Neural progenitor cell (in vitro differentiated cells): ENCODE results near the gene ZBP1. TPM values are rescaled to one million over a fixed set of nuclear protein-coding genes. Genes with fewer than 3 reads are reported as not detected.

Experiments
- DNase-seq: peaks from one replicate; pipeline ENCODE4 v3.0.0-alpha.2; 2016; ENCODE audit warnings: low spot score
- H2AFZ ChIP-seq: fragments of 200-600 bp; sonication (generic); replicated peaks from 2 replicates; pipeline ENCODE4 v1.6.1; 2016; ENCODE audit warnings: antibody characterized with exemption
- H3F3A ChIP-seq: fragments of 200-600 bp; sonication (generic); 2 replicates; pipeline ENCODE4 v1.6.1; 2016; ENCODE audit warnings: antibody characterized with exemption, low read depth
- H3K27ac ChIP-seq: fragments of 200-600 bp; sonication (generic); 2 replicates; pipeline ENCODE4 v1.5.1; 2016; ENCODE audit warnings: mild to moderate bottlenecking
- H3K27me3 ChIP-seq: fragments of 200-600 bp; sonication (generic); 2 replicates; pipeline ENCODE4 v1.6.1; 2016; ENCODE audit warnings: mild to moderate bottlenecking, moderate library complexity
- H3K36me3 ChIP-seq: fragments of 200-600 bp; sonication (generic); 2 replicates; pipeline ENCODE4 v1.5.1; 2016
- H3K4me1 ChIP-seq: fragments of 200-600 bp; sonication (generic); 2 replicates; pipeline ENCODE4 v1.6.1; 2016; ENCODE audit warnings: mixed run types
- H3K4me2 ChIP-seq: fragments of 200-600 bp; sonication (generic); 2 replicates; pipeline ENCODE4 v1.6.1; 2016
- H3K4me3 ChIP-seq: fragments of 200-600 bp; sonication (generic); 2 replicates; pipeline ENCODE4 v1.5.1; 2016
- H3K79me2 ChIP-seq: fragments of 200-600 bp; sonication (generic); 2 replicates; pipeline ENCODE4 v1.6.1; 2016; ENCODE audit warnings: low read depth
- H3K9ac ChIP-seq: fragments of 200-600 bp; sonication (generic); 2 replicates; pipeline ENCODE4 v1.6.1; 2016
- H3K9me3 ChIP-seq: fragments of 200-600 bp; sonication (generic); 2 replicates; pipeline ENCODE4 v1.5.1; 2016; ENCODE audit warnings: low read depth
- H4K20me1 ChIP-seq: fragments of 200-600 bp; sonication (generic); 2 replicates; pipeline ENCODE4 v1.6.1; 2016; ENCODE audit warnings: low read depth
- H3K27ac Mint-ChIP-seq: 3 replicates; pipeline ENCODE4 v1.8.0; 2021; ENCODE audit warnings: mixed read lengths
- H3K27me3 Mint-ChIP-seq: 2 replicates; pipeline ENCODE4 v1.8.0; 2022; ENCODE audit warnings: low read depth, mild to moderate bottlenecking, inconsistent platforms, moderate library complexity, mixed read lengths; ENCODE audit not compliant: insufficient read depth
- H3K36me3 Mint-ChIP-seq: 3 replicates; pipeline ENCODE4 v1.8.0; 2021; ENCODE audit warnings: mixed read lengths
- H3K4me1 Mint-ChIP-seq: 3 replicates; pipeline ENCODE4 v1.8.0; 2021; ENCODE audit warnings: mixed read lengths
- H3K4me3 Mint-ChIP-seq: 3 replicates; pipeline ENCODE4 v1.8.0; 2021; ENCODE audit warnings: mild to moderate bottlenecking, moderate library complexity, mixed read lengths
- H3K9me3 Mint-ChIP-seq: 3 replicates; pipeline ENCODE4 v1.8.0; 2020; ENCODE audit warnings: mixed read lengths
- EZH2 ChIP-seq: fragments of 200-600 bp; sonication (generic); IDR thresholded peaks from 2 replicates; pipeline ENCODE4 v1.6.1; 2017; ENCODE audit warnings: antibody characterized with exemption, mild to moderate bottlenecking, moderate library complexity
- EZH2phosphoT487 ChIP-seq: fragments of 200-600 bp; sonication (generic); IDR thresholded peaks from 2 replicates; pipeline ENCODE4 v1.6.1; 2017; ENCODE audit warnings: antibody characterized with exemption
- total RNA-seq: library from RNA; depleted of rRNA; stranded (reverse); fragments of >200 nt; gene quantifications from 2 replicates; pipeline ENCODE4 v1.2.3, GENCODE V29; 2015; ENCODE audit warnings: low replicate concordance
- TF ChIP-seq, protein P1 (sequence below): fragments of 200-600 bp; sonication (generic); IDR thresholded peaks from 2 replicates; pipeline ENCODE4 v1.5.1; 2017; ENCODE audit warnings: antibody characterized with exemption, mild to moderate bottlenecking

Gene ZBP1
- total RNA-seq, 1 donor from 2014 or later, result not detected

DNA sequence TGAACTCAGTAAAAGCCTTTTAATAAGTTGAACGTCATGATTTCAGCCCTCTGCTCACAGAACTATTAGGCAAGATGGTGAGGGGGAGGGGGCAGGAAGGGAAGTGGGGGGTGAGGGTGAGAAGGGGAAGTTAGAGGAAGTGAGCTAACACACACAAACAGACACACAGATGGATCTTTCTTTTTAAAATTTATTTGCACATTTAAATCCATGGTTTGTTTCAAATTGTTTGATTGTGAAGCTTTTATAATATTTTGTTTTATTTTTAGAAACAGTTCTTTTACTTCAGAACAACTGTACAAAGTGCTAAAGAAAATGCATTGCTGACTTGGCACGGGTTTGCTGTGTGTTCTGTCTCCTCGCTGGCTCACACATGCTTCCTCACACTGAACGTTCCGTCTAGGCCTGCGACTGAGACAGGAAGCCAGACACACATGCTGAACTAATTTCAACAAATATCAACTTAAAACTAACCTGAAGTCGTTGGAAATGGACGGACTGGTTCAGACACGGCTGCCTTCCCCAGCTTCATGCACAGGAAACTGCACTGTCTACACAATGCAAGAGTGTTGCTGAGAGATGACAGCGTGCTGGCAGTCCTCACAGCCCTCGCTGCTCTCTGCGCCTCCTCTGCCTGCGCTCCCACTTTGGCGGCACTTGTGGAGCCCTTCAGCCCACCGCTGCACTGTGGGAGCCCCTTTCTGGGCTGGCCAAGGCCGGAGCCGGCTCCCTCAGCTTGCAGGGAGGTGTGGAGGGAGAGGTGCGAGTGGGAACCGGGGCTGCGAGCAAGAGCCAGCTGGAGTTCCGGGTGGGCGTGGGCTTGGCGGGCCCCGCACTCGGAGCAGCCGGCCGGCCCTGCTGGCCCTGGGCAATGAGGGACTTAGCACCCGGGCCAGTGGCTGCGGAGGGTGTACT lies 8.1 kb upstream of the ZBP1 start:
- Histone ChIP-seq H2AFZ (no peak overlapping the region), H3F3A (no peaks in the 10 kb centered on the region), H3K36me3 (no peaks in the 10 kb centered on the region), H4K20me1 (no peaks in the 10 kb centered on the region), H3K27me3 (no peaks in the 10 kb centered on the region), H3K4me1 (no peaks in the 10 kb centered on the region), H3K9ac (no peak overlapping the region), H3K79me2 (no peaks in the 10 kb centered on the region), H3K9me3 (no peaks in the 10 kb centered on the region), H3K4me3 (no peak overlapping the region), H3K27ac (no peak overlapping the region), H3K4me2 (no peak overlapping the region)
- Mint-ChIP-seq H3K9me3 (peaks cover 19% of the 10 kb centered on the region), H3K27me3 (peaks cover 4% of the 10 kb centered on the region), H3K4me3 (no peak overlapping the region), H3K4me1 (peaks cover 7% of the 10 kb centered on the region), H3K36me3 (no peaks in the 10 kb centered on the region), H3K27ac (peak overlapping the region; percentile 22)
- no peak for TF ChIP-seq EZH2
- no peak for TF ChIP-seq EZH2phosphoT487
- TF ChIP-seq, protein P1, sequence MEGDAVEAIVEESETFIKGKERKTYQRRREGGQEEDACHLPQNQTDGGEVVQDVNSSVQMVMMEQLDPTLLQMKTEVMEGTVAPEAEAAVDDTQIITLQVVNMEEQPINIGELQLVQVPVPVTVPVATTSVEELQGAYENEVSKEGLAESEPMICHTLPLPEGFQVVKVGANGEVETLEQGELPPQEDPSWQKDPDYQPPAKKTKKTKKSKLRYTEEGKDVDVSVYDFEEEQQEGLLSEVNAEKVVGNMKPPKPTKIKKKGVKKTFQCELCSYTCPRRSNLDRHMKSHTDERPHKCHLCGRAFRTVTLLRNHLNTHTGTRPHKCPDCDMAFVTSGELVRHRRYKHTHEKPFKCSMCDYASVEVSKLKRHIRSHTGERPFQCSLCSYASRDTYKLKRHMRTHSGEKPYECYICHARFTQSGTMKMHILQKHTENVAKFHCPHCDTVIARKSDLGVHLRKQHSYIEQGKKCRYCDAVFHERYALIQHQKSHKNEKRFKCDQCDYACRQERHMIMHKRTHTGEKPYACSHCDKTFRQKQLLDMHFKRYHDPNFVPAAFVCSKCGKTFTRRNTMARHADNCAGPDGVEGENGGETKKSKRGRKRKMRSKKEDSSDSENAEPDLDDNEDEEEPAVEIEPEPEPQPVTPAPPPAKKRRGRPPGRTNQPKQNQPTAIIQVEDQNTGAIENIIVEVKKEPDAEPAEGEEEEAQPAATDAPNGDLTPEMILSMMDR, result no peak
- no peak for DNase-seq

DNA sequence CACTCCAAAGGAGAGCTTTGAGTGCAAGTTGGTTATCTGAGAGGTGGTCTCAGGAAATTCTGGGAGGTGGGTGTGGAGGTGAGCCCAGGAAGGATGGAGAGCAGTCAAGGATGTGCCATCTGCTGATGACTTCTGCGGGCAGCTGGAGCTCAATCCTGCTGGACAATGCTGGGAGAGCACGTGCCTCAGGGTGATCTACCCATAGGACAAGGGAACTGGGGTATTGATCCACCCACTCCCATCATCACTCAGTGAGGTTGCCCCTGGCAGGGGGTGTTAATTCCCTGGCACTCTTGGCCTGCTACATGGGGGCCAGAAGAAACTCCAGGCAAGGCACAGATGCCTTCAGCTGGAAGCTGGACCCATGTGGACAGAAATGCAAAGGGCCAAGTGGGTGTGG lies 7.1 kb upstream of the ZBP1 start:
- Histone ChIP-seq H2AFZ (no peak overlapping the region), H3K79me2 (no peaks in the 10 kb centered on the region), H3K9ac (no peak overlapping the region), H3F3A (no peaks in the 10 kb centered on the region), H3K27me3 (no peaks in the 10 kb centered on the region), H3K27ac (no peak overlapping the region), H3K36me3 (no peaks in the 10 kb centered on the region), H3K9me3 (no peaks in the 10 kb centered on the region), H4K20me1 (no peaks in the 10 kb centered on the region), H3K4me2 (no peak overlapping the region), H3K4me3 (no peak overlapping the region), H3K4me1 (no peaks in the 10 kb centered on the region)
- Mint-ChIP-seq H3K27me3 (peaks cover 4% of the 10 kb centered on the region), H3K36me3 (no peaks in the 10 kb centered on the region), H3K4me3 (no peak overlapping the region), H3K27ac (peak overlapping the region; percentile 43), H3K9me3 (peaks cover 19% of the 10 kb centered on the region), H3K4me1 (peaks cover 11% of the 10 kb centered on the region)
- no peak for TF ChIP-seq EZH2phosphoT487
- TF ChIP-seq, protein P1, result no peak
- TF ChIP-seq EZH2, result no peak
- DNase-seq, result no peak

DNA sequence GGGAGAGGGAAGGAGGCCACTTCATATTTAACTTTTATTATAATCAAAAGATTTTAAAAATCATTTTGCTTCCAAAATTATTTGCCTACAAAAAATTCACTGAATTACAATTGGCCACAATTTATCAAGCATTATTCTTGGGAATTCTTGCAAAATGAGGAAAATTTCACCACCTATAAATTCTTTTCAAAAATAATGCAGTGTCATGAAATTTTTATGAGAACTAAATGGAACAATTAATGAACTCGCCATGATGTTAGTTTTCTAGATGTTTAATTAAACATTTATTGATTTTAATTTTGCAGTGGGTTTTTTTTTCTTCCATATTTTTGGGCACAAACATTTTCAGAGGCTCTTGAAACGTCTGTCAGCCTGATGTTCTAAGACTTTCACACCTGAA lies 5.8 kb upstream of the ZBP1 start:
- Histone ChIP-seq H3K9me3 (no peaks in the 10 kb centered on the region), H3K27me3 (no peaks in the 10 kb centered on the region), H2AFZ (no peak overlapping the region), H3K79me2 (no peaks in the 10 kb centered on the region), H3K27ac (no peak overlapping the region), H4K20me1 (no peaks in the 10 kb centered on the region), H3K4me1 (no peaks in the 10 kb centered on the region), H3F3A (no peaks in the 10 kb centered on the region), H3K4me2 (no peak overlapping the region), H3K36me3 (no peaks in the 10 kb centered on the region), H3K9ac (no peak overlapping the region), H3K4me3 (no peak overlapping the region)
- Mint-ChIP-seq H3K27me3 (peaks cover 4% of the 10 kb centered on the region), H3K4me3 (no peak overlapping the region), H3K36me3 (no peaks in the 10 kb centered on the region), H3K9me3 (peaks cover 19% of the 10 kb centered on the region), H3K4me1 (peaks cover 11% of the 10 kb centered on the region), H3K27ac (no peak overlapping the region)
- TF ChIP-seq EZH2, result no peak
- no peak for TF ChIP-seq EZH2phosphoT487
- TF ChIP-seq, protein P1, result no peak
- DNase-seq, result no peak
